Measurements from ENCODE around the gene PGS1. TPM values are rescaled to one million over a fixed set of nuclear protein-coding genes. Genes with fewer than 3 reads are reported as not detected.

The PGS1 gene
- total RNA-seq, 4 donors from 2014 or later = 25.4 to 63.9 (median 38.4) TPM

GRCh38 chr17:78395155-78395554 is 16.7 kb downstream of the PGS1 start:
- no peak for TF ChIP-seq CTCF (IDR thresholded peaks at IDR 0.05; ENCODE audit: low read depth)

GRCh38 chr17:78396441-78397337 is 18.2 kb downstream of the PGS1 start:
- no peak for TF ChIP-seq CTCF (IDR thresholded peaks at IDR 0.05; ENCODE audit: low read depth)

- no peak for TF ChIP-seq CTCF (IDR thresholded peaks at IDR 0.05; ENCODE audit: low read depth)
These were observed 19.2 kb downstream of the PGS1 start for GRCh38 chr17:78397681-78398101.

GRCh38 chr17:78398390-78398789 is 19.9 kb downstream of the PGS1 start:
- no peak for TF ChIP-seq CTCF (IDR thresholded peaks at IDR 0.05; ENCODE audit: low read depth)

- no peak for TF ChIP-seq CTCF (IDR thresholded peaks at IDR 0.05; ENCODE audit: low read depth)
These were observed 20.7 kb downstream of the PGS1 start for GRCh38 chr17:78399028-78399692.

GRCh38 chr17:78399693-78400144 is 21.3 kb downstream of the PGS1 start:
- TF ChIP-seq CTCF (IDR thresholded peaks at IDR 0.05; ENCODE audit: low read depth) = no peak

- TF ChIP-seq CTCF (IDR thresholded peaks at IDR 0.05; ENCODE audit: low read depth) = no peak
These were observed 22.3 kb downstream of the PGS1 start for GRCh38 chr17:78400581-78401240.

Measured in subcutaneous adipose tissue (tissue), 4 donors.